SK-N-MC (cell line): ENCODE data around the gene MRPL43.

ENCODE experiments used
- EZH2 ChIP-seq: fragments of 200-600 bp; sonication (generic); IDR thresholded peaks from one replicate; pipeline ENCODE4 v1.6.1; 2017; ENCODE audit warnings: antibody characterized with exemption
- POLR2AphosphoS5 ChIP-seq: IDR thresholded peaks from 2 replicates; pipeline ENCODE4 v1.6.1; 2012; ENCODE audit warnings: mild to moderate bottlenecking, low read depth, low read length, borderline replicate concordance

DNA sequence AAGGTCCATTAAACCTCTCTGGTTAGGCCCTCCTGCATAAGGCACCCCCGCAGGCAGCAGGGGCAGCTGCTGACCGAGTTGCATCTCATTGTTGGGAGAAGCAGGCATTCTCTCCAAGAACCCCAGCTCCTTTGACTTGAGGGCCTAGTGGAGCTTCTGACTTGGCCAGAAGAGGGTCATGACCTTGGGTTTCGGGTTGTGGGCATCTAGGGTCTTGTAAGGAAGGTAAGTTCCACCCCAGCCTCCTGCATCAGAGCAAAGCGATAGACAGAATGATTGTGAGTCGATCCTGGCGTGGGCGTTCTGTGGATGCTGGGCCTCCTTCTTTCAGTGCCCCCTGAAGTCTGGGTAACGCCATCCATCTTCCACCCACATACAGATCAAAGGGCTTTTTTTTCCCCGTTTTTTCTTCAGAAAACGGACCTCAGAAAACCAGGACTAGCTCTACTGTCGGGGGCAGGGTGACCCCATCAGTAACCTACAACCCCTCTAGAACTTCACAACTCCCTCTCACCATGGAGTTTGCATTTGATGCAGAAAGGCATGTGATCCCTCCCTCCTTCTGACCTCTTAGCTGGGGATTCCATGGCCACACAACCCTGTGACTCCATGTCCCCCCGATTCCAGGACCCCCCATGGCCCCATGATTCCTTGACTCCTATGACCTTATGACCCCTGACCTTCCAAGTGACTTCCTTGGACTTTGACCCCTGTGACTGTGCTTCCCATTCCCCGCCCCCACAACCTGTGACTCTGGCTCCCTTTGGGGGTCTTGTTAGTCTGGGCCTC is 15.0 kb downstream of the MRPL43 start:
- TF ChIP-seq POLR2AphosphoS5 (no peak), EZH2 (no peak)
